NCI-H82 treated with DMSO at 0.1 percent for 48 hours (cell line): ENCODE data around the gene TEX47.

Experiments used
- DNase-seq: peaks from one replicate; lab custom pipeline; 2025; ENCODE audit not compliant: unreplicated experiment; lab: John Stamatoyannopoulos, UW

TEX47 gene

DNA sequence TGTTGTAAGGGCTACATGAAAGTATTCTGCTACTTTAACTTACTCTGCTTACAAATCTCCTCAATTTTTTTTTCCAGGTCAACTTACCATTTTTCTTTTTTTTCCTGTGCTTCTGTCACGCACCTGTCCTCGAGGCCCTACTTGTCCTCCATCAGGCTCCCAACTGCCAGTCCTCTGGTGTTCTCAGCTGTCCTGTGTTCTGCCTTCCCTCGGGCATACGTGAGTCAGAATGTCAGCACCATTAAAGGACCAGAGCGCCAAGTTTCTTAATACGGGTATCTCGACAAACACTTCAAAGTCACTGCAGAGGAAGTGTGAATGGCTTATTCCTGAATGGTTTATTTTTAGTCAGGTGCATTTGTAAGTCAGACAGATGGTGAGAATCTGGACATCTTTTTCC is at the start of gene TEX47:
Gene TEX47 (minus strand): TSS at position 185 of the 400 bp plus-strand sequence. CDS start 795 bp downstream, outside the sequence.
- DNase-seq: no peak

DNA sequence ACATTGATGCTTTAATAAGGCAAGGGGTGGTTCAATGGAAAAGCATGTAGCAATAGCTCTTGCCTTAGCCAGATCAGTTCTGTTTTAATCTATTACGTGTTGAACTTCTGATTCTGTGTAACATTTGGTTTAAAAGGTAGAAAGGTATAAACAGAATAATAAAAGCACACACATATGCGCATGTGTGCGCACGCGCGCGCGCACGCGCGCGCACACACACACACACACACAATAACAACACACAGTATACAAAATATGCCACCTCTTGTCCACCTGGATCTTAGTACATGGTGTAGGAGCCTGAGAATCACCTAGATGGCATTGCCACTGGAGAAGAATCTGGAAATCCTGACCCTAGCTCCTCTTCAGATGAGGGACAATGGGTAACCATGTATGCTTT is 49.6 kb upstream of the TEX47 start:
- DNase-seq: no peak

DNA sequence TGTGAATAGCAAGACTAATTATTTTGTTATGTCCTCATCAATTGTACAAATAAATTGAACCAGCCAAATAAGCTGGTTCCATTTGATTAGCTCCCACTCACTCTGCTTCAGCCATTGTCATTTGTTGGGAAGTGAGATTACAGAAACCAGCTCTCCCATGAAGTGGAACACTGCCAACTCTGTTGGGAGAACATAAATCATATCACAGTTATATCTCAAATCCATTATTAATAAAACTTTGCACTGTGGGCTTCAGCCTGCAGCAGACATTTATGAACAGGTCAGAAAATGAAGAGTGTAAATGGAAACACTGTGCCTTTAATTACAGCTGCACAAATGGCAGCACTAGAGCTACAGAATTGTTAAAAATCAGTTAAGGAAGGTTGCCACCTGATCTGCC is 46.7 kb upstream of the TEX47 start:
- no peak for DNase-seq

DNA sequence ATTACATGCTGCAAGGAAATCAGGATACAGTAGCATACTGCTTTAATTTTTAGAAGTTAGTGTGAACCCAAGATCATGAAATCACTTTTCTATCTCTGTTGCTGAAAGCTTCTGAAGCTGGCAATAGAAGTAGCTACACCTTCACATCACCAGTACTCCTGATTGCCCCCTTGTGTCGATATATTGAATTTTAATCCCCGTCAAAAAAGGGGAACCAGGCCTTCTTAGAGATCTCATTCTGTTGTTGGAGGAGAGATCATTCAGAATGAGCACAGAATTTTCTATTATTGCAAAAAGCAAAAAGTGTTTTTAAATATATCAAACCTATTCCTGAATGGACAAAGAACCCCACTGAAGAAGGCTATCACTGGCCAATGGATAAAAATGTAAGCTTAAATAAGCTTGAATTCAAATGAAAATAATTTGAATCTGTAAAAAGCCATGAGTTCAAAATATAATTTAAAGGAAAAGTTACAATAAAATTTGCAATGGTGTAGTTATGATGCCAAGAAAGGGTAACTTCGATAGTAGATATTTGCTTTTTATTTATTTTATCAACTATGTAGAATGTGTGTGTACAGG is 39.7 kb upstream of the TEX47 start:
- DNase-seq: peak; percentile 63

DNA sequence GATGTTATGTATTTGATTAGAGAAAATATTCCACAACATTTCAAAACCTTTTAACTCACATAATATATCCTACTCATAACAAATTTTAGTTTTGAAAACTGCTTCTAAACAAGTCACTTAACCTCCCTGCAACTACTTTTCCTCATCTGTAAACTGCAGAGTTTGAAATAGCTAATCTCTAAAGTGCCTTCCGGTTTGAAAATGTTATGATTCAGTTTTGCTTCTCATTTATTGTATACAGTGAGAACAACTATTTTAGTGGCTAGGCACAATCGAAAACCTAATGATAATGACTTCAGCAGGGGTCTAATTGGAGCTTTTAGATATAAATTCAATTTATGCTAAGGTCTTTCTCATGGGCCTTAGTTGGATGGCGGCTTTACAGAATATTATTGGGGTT is 30.7 kb upstream of the TEX47 start:
- no peak for DNase-seq

DNA sequence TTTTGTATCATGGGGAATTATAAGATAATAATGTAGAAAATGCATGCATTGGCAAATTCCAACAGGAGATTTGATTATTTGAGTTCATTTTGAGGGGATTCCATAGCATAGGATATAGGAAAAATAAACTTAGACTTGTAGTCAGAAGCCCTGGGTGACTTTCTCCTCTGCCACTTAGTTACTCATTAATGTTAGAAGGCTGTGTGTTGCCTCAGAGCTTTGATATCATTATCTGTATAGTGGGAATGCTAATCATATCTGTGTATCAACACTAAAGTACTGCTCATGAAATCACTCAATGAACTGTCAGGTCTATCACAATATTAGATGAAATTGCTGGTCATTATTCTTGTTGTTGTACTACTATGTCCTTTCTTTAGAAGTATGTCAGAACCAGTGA is 23.0 kb upstream of the TEX47 start:
- DNase-seq: no peak

DNA sequence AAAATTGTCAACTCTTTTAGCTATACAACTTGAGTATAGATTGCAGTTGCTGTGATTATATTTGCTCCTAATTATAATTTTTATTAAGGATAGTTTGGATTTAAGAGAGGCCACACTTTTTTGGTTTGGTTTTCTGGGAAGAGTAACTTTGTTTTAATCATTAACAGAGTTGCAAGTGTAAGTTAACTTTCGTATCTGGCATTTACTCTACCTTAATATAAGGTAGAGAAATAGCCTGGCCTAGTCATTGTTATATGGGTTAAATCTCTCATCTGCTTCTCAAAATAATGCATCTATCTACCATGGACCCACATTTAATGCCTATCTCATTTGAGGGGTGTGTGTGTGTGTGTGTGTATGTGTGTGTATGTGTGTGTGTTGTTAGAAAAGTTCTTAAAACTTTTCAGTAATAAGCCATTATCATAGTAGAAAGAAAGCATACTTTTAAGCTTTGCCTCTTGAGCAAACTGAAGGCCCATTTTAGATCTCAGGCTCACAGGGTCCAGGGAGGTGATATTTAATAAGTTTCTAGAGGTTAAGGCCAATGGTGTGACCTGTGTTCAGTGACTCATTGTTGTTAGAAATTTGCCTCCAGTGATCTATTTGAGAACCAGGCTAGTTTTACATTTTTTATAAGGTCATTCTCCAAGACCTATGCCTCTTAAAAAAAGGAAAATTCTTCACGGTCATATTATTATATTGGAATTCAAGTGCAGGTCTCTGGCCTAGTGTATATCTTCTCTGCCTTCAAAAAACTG is 10.9 kb upstream of the TEX47 start:
- no peak for DNase-seq

DNA sequence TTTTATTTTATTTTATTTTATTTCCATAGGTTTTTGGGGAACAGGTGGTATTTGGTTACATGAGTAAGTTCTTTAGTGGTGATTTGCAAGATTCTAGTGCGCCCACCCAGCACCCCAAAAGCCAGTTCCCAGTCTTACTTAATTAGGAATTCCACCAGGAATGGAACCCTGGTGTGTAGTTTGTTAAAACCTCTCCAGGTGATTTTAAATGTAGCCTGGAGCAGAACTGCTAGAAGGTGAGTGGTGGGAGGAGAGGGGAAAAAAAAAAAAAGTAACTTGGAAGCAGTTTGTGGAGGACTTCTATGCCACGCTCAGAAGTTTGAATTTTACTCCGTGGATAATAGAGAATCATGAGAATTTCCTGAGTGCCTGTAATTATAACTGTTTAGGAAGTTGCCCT is 5.5 kb upstream of the TEX47 start:
- no peak for DNase-seq

DNA sequence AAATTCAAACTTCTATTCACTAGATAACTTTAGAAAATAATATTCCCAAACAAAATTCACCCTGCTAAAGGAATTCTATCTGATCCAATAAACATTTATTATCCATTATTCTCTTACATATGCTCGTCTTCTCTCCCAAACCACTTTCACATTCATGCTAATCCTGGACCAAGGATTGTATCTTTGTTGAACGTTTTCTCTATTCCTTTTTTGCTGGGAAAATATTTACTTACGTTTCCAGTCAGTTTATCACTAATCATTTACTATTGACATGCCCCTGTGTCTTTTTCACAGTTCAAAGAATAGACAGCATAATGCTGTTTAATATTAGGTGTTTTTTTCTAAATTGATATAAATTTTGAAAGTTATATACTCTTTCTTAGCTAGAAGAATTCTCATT is 3.2 kb downstream of the TEX47 start:
- no peak for DNase-seq

DNA sequence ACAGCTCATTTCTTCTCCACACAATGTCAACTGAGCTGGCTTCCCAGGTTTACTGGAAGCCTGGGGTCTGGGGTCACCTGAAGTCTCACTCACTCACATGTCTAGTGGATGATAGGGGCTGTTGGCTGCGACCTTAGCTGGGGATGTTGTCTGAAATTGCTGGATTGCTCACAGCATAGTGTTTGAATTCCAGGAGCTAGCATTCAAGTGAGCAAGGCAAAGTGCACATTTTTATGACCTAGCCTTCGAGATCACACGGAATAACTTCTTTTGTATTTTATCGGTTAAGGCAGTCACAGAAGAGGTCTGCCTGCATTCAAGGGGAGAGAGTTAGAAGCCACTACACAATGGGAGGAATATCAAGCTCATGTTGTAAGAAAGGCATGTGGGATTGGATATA is 3.6 kb downstream of the TEX47 start:
- DNase-seq: no peak

DNA sequence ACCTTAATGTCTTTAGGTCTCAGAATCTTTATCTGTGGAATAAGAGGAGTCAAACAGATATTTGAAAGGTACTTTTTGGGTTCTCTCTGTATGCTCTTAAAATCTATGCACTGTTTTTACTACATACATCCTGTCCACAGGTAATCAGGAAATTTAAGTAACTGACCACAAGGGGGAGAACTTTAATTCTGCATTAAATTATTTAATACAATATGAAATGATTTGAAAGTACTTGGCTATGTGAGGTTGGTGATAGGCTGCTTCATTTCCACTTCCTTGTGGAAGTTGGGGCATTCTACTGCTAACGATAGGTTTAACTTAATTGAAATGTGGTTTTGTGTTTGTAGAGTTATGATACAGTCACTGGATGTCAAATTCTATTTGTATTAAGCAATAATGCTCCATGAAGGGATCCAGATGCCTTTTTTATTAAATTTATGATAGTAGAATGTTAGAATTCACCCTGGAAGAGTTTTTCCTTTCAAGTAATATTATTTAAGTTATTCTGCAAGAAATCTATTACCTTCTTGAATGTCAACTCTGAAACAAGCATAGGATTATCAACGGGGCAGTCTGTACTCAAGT is 6.0 kb downstream of the TEX47 start:
- no peak for DNase-seq

DNA sequence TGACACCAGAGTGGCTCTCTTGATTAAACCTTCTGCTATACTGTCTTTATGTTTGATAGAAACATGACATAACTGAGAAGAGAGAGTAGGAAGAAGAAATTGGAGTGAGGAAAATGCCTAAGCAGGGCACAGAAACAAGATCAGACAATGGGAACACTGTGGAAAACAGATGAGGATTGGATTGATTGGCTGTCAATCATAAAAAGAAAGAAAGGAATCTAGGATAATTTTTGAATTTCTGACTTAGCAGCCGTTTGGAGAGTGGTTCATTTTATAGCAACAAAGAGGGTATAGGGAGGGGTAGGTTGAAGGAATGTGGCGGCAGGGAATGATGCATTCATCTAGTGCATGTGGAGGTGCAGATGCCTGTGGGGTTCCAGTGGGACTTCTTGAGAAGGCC is 7.8 kb downstream of the TEX47 start:
- DNase-seq: no peak

DNA sequence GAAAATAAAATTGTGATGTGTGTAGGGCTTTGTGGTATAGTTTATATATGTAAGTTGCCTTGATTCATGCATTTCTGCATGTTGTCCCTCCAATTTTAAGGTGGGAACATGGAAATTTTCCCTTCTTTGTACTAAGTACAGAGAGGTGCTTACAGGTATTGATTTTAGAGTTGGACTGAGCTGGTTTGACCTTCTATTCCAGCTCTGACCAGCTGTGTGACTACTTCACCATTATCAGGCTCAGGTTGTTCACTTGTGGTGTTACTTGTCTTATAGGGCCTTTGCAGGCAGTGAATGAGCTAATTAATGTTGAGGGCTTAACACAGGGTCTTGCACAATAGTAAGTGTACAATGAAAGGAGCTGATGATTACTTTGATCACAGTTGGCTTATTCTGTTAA is 19.7 kb downstream of the TEX47 start:
- DNase-seq: no peak

DNA sequence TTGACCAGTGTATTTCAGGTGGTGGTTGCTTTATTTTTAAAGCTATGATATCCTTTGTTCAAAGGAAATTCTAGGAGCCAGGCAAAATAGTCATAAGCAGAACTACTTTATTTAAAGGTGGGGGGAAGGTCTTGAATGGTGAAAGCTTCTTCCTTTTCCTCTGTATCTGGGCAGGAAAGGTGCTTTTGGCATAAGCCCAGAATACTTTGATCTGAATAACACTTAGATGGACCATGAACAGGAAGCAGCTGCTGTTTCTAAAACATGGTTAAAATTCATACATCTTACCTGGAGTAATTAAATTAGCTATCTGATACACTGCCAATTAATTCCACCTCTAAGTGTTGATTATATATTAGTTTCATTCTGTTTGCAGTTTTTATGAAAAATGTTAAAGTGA is 22.8 kb downstream of the TEX47 start:
- no peak for DNase-seq

DNA sequence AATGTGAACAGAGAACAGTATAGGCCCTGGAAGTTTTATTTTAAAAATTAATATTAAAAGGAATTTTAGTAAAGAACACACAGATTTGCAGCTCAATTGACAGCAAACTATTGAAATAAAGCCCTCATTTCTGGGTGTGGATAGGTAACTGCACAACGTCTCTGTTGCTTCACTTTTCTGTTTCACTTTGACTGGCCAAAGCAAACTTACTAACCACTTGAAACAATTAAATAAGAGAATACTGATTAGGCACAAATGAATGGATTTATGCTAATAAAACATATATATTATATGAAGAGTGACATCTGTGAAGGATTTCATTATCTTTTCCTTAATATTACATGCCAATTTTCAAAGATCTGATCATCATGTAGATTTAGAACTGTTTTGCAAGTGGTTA is 24.1 kb downstream of the TEX47 start:
- no peak for DNase-seq

DNA sequence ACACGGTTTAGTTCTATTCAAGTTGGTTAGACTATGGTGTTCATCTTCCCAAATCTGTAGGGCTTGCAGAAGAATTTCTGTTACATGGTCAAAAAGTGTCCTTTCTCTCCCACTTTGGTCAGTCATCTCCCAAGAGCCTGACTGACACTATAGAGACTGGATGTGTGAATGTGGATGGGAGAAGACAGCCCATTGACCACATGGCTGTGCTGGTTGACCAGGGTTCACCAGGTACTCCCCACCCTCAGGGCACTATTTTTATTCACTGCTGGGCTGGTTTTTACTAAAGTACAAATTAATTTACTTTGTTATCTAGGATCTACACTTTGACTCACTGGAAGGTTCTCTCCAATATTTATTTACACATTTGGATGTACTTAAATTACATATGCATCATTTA is 33.8 kb downstream of the TEX47 start:
- DNase-seq: no peak

DNA sequence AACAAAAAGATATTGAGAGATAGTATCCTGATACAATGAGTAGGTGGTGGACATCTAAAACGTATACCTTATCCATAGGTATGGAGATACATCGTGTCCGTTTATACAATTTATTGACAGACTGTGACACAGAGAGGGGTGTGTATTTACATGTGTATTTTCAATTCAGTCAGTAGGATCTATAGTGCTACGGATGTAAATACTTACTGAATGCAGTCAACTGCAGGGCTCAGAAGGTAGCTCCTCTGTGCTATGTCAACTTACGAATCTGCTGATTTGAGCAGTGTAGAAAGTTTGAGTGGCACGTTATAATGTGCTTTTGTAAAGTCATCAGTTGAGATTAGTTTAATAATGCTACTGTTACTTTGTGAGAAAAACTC is 35.4 kb downstream of the TEX47 start:
- DNase-seq: no peak

DNA sequence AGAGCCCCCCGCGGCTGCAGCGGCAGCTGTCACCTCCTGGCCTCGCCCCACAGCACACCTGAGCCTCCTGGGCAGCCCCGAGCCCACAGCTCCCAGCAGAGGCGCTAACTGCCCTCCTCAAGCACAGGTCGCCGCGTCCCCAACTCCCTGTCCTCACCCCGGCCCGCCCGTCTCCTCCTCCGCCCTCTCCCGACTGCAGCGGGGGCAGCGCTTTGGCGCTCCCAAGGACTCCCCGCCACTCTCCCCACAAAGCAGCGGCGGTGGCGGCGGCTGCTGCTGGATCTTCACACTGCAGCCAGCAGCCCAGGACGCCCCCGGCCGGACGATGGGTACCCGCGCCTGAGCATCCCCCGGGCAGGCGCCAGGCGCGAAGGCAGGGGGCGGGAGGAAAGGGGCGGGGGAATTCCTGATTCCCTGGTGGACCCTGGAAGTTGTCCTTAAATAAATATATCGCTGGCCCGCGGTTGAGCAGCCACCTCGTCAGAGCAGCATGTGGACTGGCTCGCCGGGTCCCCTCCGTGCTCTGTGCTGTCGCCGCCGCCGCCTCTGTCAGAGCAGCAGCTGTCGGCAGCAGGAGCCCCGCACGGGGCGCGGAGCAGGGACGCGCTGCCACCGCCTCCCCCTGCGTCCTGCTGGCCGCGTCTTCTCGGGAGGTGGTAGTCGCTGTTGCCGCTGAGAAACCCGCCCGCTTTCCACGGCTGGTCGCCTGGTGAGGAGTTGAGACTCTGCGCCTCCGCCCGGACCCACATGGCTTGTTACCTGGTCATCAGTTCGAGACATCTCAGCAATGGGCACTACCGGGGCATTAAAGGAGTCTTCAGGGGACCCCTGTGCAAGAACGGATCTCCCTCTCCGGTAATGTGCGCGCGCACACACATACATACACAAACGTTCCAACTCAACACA is 36.1 kb downstream of the TEX47 start, which contains the start of gene ZNF804B:
Gene ZNF804B (plus strand): TSS at position 471 of the 906 bp plus-strand sequence. CDS start 277 bp downstream, at position 748.
- no peak for DNase-seq

DNA sequence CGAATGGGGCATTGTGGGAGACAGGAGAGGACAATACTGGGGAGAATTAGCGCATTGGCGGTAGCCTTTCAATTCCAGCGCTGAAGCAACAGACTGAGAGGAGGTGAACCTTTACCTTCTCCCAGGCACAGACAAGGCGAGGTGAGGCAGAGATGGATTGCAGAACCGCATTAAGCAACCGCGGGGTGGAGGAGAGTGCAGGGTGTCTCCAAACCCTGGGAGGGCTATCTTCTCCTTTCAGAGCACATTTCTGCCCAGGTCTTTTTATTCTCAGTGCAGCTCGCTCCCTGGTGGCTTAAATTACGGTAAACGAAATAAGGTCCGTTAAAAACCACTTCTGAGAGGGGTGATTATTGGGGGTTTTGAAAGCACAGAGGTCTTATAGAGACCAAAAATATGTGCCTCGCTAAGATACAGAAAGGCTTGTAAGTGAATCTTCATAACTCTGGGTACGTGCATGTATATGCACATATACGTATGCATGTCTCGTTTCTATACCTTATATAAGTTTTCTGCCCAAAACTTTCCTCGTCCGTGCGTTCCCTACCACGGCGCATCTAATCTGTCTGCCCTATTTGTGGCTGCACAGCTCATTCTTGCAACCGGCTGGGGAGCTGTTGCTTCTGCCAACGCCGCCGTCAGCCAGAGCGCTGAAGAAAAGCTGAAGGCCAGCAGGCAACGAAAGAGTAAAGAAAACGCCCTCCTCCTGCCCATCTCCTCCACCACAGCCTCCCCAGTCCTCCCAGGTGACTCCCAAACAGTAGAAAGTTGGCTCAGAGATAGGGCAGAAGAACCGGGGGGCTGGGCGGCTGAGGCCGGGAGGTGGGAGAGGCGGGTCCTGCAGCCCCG is 36.9 kb downstream of the TEX47 start:
- no peak for DNase-seq

DNA sequence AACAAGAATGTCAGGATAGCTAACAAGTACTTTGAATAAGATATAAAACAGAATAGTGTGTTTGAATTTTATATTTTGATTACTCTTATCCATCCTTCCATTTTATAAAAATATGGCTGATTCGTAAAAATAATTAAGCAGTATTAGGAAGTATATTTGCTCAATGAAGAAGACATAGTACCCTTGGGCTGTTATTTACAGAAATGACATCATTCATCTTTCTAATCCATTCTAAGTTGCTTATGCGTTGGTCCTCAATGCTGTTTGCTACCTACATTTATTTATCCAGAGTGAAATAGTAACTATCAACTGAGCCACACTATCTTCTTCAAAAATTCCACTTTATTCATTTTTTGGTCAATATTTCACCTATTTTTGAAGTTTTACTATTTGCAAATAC is 38.2 kb downstream of the TEX47 start:
- no peak for DNase-seq

DNA sequence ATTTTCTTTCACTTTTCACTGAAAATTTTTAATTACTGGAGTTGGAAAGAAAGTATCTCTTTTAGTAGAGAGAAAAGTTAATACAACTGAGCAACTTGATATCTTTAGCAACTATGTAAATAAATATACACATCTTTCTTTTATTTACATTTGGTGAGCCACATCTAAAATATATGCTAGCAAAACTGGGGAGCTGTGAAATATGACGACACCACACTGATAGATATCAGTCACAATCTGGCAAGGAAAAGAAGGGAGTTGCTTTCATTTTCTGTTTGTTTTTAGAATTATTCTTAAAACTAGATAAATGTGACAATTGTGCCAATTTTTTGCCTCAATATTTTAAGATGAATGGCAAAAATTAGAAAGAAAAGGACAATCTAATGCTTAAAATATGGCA is 38.7 kb downstream of the TEX47 start:
- DNase-seq: no peak
